IPS-18c (cell line): ENCODE results near the gene EPB41.
"Not testable (repeated sequence)": the region's sequence is repeated elsewhere in the genome, so short reads cannot be mapped to it uniquely, and the experiment has no call there.

ENCODE experiments used
- H3K4me3 ChIP-seq: 2 replicates; pipeline ENCODE4 v1.7.0; 2013; ENCODE audit warnings: low read depth, mild to moderate bottlenecking, low read length, moderate library complexity; ENCODE audit not compliant: insufficient read depth
- H3K9me3 ChIP-seq: one replicate; pipeline ENCODE4 v1.6.1; 2013; ENCODE audit warnings: mild to moderate bottlenecking, low read length, moderate library complexity; ENCODE audit not compliant: control insufficient read depth, insufficient read depth

Gene EPB41

DNA sequence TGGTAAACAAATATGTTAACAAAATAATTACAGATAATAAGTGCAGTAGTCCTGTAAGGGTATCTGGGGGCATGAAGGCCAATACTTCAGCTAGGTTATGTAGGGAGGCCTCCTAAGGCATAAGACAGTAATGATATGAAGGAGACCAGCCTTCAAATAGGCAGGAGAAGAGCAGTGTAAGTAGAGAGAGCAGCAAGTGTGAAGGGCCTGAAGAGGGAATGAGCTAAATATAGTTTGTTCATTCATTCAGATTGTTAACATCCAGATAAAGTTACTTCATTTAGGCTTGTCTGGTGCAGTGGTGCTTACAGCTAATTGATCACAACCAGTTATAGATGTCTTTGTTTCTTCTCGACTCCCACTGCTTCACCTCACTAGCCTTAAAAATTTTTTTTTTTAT is 71.1 kb downstream of the EPB41 start:
- no peaks in the 10 kb centered on the region for H3K9me3 ChIP-seq
- no peak overlapping the region for H3K4me3 ChIP-seq

DNA sequence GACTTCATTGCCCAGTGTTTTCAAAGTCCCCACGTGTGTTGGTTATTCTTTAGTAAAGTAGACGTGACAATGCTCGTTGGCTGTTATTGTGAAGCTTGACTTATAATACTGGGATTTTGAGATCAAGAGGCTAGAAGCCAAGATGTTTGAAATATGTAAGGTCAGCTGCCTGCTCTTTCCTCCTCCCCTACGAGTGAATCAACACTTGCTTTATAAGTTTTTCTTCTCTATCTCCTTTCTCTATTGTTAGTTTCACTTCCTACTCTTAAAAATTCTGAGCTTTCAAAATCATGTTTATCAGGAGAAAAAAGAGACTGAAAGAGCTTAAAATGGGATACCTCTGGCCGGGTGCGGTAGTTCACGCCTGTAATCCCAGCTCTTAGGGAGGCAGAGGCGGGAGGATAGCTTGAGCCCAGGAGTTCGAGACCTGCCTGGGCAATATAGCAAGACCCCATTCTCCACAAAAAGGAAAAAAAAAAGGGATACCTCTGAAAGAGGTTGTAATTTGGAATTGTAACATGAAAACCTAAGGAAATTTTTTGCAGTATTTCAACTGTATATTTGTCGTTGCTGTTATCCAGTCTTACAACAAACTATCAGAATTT is 72.0 kb downstream of the EPB41 start:
- Histone ChIP-seq H3K9me3 (no peaks in the 10 kb centered on the region), H3K4me3 (no peak overlapping the region)

DNA sequence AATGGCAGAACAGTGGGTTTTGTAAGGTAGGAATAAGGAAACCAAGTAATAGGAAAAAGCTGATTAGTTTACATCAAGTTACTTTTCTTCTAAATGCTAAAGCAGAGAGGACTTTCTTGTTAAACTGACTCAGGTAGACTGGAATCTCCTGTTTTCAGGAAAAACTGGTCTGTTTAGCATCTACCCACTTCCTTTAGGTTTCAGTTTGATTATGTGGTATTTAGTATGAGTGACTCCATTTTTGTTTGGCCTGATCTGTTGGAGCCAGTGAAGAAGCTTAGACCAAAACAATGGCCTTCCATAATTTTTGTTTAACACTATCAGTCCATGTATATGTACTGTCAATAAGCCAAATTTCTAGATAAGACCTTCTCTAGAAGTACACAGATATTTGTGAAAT is 88.4 kb downstream of the EPB41 start:
- no peaks in the 10 kb centered on the region for H3K9me3 ChIP-seq
- H3K4me3 ChIP-seq, result no peak overlapping the region

DNA sequence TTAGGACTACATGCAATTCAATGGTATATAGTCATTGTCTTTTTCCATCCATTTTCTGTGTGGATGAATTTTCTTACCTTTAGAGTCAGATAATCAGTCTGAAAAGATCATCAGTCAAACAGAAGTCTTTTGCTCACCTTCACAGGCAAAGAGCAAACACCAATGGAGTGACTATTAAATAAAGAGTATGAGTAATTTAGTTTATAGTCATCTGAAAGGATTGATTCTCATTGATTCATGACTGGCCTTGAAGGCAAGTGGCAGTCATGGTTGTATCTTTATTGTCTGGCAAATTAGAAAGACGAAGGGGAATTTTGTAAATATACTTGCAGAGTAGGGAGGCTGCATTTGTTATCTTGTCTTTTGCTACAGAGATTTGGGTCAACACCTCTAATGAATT is 89.9 kb downstream of the EPB41 start:
- no peak overlapping the region for H3K4me3 ChIP-seq
- no peaks in the 10 kb centered on the region for H3K9me3 ChIP-seq

DNA sequence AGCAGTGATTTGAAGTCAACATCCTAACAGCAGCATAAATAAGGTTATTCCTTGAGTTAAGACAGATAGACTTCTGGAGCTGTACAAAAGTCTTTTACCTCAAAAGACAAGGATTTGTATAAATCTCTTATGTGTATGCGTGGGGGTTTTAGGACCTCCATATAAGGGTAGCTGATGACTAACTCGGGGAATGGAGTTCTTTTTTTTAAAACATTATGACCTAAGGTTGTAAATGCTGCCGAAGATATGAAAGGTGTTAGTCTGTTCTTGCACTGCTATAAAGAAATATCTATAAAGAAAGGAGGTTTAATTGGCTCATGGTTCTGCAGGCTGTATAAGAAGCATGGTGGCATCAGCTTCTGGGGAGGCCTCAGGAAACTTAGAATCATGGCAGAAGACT is 90.4 kb downstream of the EPB41 start:
- no peak overlapping the region for H3K4me3 ChIP-seq

DNA sequence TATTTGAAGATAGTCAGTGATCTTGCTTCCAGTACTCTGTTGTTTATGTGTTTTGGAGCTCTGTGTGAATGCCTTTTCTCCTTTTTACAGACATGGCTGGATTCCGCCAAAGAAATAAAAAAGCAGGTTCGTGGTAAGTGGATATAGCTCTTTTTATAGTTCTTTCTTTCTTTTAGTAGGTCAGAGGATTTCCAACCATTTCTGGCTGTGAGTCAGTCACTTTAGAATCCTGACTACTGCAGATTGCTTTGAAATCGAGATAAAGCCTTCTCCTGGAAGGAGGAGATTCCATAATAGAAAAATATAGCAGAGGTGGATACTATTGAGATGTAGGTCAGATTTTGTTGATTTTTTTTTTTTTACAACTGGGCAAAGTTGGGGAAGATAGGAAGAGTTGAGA is 97.4 kb downstream of the EPB41 start:
- H3K9me3 ChIP-seq, result no peaks in the 10 kb centered on the region
- no peak overlapping the region for H3K4me3 ChIP-seq

More for the DNA sequence above, 90.4 kb downstream of the EPB41 start:
- no peaks in the 10 kb centered on the region for H3K9me3 ChIP-seq

DNA sequence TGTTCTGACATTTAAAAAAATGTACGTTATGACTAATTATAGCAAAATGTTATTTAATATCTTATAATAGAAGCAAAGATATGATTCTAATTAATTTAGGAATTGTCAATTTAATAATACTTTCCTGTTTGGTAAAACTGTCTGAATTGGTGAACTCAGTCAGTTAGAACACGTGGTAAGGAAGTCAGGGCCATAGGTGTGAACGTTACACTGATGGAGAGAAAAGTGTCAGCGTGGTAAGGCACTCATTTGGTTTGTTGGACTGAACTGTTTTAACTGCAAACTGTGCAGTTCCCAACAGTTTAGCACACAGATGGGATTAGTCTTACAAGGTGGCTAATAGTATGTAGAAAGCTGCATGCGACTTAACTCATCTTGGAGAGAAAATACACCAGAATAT is 102.9 kb downstream of the EPB41 start:
- no peaks in the 10 kb centered on the region for H3K9me3 ChIP-seq

DNA sequence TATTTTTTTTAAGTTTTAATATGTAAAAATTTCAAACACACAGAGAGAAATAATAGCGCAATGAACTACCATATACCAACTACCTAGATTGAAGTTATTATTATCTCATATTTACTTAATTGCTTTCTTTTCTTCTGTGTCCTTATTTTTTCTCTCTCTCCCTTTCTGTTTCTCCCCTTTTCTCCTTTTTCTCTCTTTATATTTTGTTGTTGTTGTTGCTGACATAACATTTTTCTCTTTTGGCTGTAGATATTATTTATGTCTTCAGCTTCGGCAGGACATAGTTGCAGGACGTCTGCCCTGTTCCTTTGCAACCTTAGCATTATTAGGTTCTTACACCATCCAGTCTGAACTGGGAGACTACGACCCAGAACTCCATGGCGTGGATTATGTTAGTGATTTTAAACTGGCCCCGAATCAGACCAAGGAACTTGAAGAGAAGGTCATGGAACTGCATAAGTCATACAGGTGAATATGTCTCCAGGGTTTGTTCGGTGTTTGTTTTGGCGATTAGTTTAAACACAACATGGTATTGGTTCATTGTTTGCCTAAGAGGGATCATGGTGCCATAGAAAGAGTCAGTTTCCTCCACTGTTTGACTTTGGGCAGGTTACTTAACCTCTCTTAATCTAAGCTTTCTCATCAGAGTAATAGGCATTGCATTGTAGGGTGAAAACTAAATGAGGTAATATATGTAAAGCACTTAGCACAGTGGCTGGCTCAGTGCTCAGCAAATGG is 103.8 kb downstream of the EPB41 start:
- Histone ChIP-seq H3K9me3 (no peaks in the 10 kb centered on the region), H3K4me3 (no peak overlapping the region)

More for the DNA sequence above, 102.9 kb downstream of the EPB41 start:
- H3K4me3 ChIP-seq, result no peak overlapping the region

DNA sequence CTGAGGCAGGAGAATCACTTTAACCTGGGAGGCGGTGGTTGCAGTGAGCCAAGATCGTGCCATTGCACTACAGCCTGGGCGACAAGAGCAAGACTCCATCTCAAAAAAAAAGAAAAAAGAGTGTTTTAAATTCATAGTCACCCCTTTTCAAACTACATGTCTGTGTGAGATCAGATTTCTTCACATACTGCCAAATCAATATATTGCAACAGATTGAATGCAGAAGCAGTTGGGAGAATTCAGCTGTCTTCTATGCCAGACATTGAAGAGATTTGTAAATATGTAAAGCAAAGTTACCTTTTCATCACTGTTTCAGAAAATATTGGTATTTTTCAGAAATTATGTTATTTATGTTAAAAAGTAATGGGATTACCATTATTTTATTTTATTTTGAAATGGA is 108.3 kb downstream of the EPB41 start:
- H3K9me3 ChIP-seq, result no peaks in the 10 kb centered on the region

DNA sequence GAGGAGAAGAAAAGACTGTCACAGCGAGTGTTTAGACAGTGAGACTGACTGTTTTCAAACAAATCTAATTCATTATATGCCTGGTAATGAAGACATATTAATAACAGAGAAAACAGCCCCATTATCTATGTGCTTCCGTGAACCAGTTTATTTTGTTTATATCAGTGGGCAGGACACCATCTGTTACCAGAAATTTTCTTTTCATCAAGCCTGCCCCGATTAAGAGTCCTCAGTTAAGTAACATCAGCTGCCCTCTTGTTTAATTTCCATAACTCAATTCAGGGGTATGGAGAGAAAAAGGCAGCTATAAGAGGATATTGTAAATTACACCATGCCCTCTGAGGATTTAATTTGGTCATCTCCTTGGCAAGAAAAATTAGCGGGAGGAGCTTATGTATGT is 115.3 kb downstream of the EPB41 start:
- Histone ChIP-seq H3K9me3 (no peaks in the 10 kb centered on the region), H3K4me3 (no peak overlapping the region)

More for the DNA sequence above, 108.3 kb downstream of the EPB41 start:
- H3K4me3 ChIP-seq, result no peak overlapping the region

DNA sequence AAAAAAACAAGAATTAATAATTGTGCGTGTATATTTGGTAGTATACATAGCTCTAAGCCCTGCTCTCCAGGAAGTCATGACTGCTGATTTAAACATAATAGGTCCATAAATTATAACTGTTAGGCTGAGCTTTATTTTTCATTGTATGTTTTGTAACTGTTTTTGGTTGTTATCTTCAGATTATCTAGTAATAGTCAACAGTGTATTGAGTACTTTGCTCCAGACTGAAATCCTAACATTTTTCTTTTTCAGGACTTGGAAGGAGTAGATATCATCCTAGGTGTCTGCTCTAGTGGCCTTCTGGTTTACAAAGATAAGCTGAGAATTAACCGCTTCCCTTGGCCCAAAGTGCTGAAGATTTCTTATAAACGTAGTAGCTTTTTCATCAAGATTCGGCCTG is 118.5 kb downstream of the EPB41 start:
- H3K9me3 ChIP-seq, result no peaks in the 10 kb centered on the region
- no peak overlapping the region for H3K4me3 ChIP-seq

DNA sequence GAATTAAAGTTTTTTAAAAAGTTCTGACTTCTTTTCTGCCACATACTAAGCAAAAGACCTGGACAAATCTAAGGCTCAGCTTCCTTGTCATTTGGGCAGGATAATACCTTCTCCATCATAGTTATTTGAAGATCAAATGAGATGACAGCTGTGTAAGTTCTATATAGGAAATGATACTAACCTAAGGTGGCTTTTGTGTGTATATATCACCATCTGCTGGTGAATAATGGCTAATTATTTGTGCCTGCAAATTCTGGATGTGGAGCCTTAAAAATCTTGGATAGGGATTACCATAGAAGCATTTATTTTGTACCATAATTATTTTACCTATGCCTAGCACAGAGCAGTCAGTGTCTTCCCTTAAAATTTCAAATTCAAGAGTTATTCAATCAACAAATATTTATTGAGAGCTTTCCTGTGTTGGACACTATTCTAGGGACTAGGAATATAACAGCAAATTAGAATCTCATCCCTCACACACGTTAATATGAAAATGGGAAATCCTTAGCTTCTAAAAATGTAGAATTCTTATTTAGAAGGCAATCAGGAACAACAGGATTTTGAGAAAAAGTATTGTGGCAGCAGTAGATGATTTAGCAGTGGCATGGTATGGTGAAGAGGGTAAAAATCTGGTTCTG is 119.6 kb downstream of the EPB41 start:
- Histone ChIP-seq H3K4me3 (no peak overlapping the region), H3K9me3 (no peaks in the 10 kb centered on the region)

DNA sequence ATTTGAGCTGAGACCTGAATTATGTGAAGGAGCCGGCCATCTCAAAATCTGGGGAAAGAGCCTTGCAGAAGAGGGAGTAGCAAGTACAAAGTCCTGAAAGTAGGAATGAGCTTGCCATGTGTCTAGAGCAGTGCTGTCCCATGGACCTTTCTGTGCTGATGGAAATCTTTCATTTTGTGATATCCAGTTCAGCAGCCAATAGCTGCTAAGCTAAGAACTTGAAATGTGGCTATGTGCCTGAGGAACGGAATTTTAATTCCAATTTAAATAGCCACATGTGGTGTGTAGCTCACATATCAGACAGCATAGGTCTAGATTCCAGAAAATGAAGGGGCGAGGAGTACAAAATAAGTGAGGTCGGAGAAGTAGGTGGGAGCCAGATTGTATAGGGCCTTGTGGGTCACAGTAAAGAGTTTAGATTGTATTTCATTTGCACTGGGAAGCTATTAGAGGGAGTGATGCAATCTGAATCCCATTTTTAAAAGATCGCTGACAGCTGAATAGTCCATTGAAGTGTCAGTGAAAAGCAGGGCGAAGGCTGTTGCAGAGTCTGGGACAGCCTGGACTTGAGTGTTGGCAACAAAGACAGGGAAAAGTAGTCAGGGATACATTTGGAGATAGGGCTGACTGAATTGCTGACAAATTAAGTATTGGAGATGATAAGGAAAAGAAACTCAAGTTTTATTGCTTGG is 129.1 kb downstream of the EPB41 start:
- no peaks in the 10 kb centered on the region for H3K9me3 ChIP-seq
- no peak overlapping the region for H3K4me3 ChIP-seq

DNA sequence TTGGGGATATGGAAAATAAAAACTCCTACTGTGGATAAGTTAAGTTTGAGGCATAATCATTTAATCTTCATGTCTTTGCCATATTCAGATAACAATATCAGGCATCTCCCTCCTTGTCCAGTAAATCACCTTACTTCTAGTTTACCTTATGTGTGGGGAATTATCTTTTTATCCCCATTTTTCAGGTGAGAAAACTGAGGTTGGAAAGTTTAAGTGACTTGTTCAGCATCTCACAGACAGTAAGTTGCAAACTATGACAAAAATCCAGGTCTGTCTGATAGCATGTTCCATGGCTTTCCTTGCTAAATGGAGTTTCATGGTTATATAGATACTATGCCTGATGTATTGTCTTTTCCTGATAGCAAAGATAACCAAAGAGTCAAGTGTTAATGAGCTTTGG is 129.6 kb downstream of the EPB41 start:
- Histone ChIP-seq H3K9me3 (no peaks in the 10 kb centered on the region), H3K4me3 (no peak overlapping the region)

DNA sequence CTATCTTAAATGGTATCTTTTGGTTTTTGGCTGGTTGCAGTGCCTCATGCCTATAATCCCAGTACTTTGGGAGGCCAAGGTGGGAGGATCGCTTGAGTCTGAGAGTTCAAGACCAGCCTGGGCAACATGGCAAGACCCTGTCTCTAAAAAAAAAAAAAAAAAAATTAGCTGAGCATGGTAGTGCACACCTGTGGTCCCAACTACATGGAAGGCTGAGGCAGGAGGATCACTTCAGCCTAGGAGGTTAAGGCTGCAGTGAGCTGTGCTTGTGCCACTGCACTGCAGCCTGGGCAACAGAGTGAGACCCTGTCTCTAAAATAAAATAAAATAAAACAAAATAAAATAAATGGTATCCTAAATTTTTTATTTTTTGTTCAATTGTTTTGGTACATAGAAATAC is 131.3 kb downstream of the EPB41 start:
- not testable (repeated sequence) for H3K9me3 ChIP-seq

DNA sequence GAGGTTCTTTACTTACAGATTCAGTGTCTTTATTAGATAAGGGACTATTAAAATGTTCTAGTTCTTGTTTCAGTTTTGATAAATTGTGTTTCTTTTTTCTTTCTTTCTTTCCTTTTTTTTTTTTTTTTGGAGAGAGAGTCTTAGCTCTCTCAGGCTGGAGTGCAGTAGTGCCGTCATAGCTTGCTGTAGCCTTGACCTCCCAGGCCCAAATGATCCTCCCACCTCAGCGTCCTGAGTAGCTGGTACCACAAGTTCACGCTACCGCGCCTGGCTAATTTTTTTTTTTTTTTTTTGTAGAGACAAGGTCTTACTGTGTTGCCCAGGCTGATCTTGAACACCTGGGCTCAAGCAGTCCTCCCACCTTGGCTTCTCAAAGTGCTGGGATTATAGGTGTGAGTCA is 132.8 kb downstream of the EPB41 start:
- Histone ChIP-seq H3K4me3 (no peak overlapping the region), H3K9me3 (no peaks in the 10 kb centered on the region)

More for the DNA sequence above, 131.3 kb downstream of the EPB41 start:
- not testable (repeated sequence) for H3K4me3 ChIP-seq

DNA sequence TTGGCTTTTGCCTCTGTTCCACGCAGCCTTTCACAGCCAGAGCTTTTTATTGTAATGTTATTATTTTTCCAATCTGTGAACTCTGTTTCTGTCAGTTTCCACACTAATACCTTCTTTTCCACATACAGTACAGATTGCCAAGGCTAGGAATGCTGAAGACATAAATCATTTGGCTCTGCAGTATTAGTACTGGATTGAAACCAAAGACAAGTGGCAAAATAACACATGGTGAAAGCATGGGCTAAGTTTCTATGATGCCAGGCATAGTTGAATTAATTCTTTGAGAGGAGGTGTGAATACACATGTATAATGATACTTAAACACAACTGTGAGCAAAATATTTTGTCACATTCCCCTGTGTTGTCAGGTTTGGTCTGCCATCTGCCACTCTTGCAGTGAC is 135.8 kb downstream of the EPB41 start:
- no peaks in the 10 kb centered on the region for H3K9me3 ChIP-seq
- no peak overlapping the region for H3K4me3 ChIP-seq

DNA sequence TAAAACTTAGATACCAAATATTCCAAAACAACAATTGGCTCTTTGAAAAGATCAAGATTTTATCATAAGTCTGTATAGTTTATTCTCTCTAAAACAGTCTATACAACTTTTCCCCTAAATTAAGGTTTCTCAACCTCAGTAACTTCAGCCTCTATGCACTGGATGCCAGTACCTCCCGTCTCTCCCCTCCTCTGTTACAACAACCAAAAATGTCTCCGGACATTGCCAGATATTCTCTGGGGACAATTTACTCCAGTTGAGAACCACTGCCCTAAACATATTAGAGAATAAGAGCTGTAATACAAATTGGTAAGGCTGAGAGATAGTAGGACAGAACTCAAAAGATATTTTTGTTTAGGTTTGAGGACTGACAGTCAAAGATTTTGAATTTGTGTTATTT is 137.7 kb downstream of the EPB41 start:
- H3K4me3 ChIP-seq, result no peak overlapping the region
- H3K9me3 ChIP-seq, result no peaks in the 10 kb centered on the region
